Esophagus (tissue), 2 donors: ENCODE results near the gene MYOT. TPM values are rescaled to one million over a fixed set of nuclear protein-coding genes. Genes with fewer than 3 reads are reported as not detected.

Source experiments
- H3K27ac ChIP-seq, 2 donors: one replicate each; pipeline ENCODE4 v1.5.1; 2013; ENCODE audit warnings: low read depth in 2 of 2, mild to moderate bottlenecking in 2 of 2, inconsistent platforms in 1 of 2, low read length in 1 of 2, moderate library complexity in 1 of 2
- H3K27me3 ChIP-seq, 2 donors: one replicate each; pipeline ENCODE4 v1.6.1; 2013; ENCODE audit warnings: low read length in 2 of 2, control low read depth in 1 of 2, mild to moderate bottlenecking in 1 of 2; ENCODE audit not compliant: insufficient read depth in 2 of 2, control insufficient read depth in 1 of 2
- H3K36me3 ChIP-seq, 2 donors: one replicate each; pipeline ENCODE4 v1.6.1; 2013; ENCODE audit warnings: low read length in 1 of 2; ENCODE audit not compliant: control insufficient read depth in 2 of 2, insufficient read depth in 2 of 2
- H3K4me1 ChIP-seq, 2 donors: one replicate each; pipeline ENCODE4 v1.6.1; 2013; ENCODE audit warnings: low read length in 1 of 2; ENCODE audit not compliant: control insufficient read depth in 2 of 2, insufficient read depth in 2 of 2
- H3K4me3 ChIP-seq, 2 donors: one replicate each; pipeline ENCODE4 v1.5.1; 2013; ENCODE audit warnings: low read length in 2 of 2, mild to moderate bottlenecking in 2 of 2, low read depth in 1 of 2, moderate library complexity in 1 of 2
- H3K9me3 ChIP-seq, 2 donors: one replicate each; pipeline ENCODE4 v1.6.1; 2013; ENCODE audit warnings: mild to moderate bottlenecking in 2 of 2, low read depth in 1 of 2, low read length in 1 of 2, moderate library complexity in 1 of 2; ENCODE audit not compliant: control insufficient read depth in 2 of 2, insufficient read depth in 1 of 2
- WGBS, 2 donors: extraction: QIAGEN DNeasy Blood & Tissue Kit; methylation state at CpG; one replicate each; pipeline ENCODE4 v1.1.7; 2013; 5-methylcytosine and 5-hydroxymethylcytosine counted together
- polyA plus RNA-seq, 2 donors: library from polyadenylated mRNA; stranded (reverse); fragments of 200-250 nt; gene quantifications; one replicate each; pipeline ENCODE4 v1.2.3, GENCODE V29; 2013
- donor health status: healthy with polysubstance abuse.
- donor health status: Bipolar disorder and iron deficiency.

MYOT gene
- polyA plus RNA-seq, 2 donors, result 0.14 to 0.74 TPM

- Histone ChIP-seq H3K27me3 (no peaks in the 10 kb centered on the region), H3K9me3 (no peaks in the 10 kb centered on the region), H3K4me1 (peaks cover 0 to 3% of the 10 kb centered on the region in 2 donors), H3K36me3 (no peaks in the 10 kb centered on the region), H3K4me3 (no peak overlapping the region), H3K27ac (no peak overlapping the region)
- WGBS, 2 donors, result 88 to 94% methylated on average over 3 of the region's 3 CpGs
Measured at GRCh38 chr5:137891849-137892248, 24.2 kb downstream of the MYOT start.

DNA sequence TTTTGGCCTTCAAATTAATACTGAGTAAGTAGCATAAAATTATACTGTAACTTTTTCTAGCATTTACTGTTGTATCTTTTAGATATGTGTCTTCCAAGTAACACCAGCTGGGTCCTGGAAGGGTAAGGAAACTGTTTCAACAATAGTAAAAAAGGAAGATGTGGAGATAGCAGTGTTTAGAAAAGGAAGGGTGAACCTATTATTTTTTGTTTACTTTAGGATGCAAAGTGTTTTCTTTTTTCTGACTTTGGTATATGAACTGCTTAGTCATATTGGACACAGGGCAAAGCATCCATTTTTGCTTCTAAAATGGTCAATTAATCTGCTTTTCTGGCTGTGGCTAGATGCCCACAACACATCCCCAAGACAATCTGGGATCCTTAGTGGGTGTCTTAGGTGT is 26.9 kb downstream of the MYOT start:
- Histone ChIP-seq H3K4me3 (no peak overlapping the region), H3K27me3 (no peaks in the 10 kb centered on the region), H3K36me3 (no peaks in the 10 kb centered on the region), H3K27ac (no peak overlapping the region), H3K9me3 (no peaks in the 10 kb centered on the region), H3K4me1 (peaks cover 0 to under 1% of the 10 kb centered on the region in 2 donors)

DNA sequence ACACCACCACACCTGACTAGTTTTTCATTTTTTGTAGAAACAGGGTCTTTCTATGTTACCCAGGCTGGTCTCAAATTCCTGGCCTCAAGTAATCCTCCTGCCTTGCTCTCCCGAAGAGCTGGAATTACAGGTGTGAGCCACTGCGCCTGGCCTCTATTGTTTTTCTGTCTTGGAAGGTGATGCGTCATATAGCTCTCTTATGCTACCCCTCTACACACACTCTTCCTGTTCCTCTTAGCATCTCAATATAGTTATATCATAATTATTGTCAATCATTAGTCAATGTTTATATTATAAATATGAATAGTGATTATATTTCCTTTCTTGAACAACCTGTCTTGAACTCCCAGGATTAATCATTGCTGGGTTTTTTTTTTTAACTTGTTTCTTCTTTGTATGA is 28.9 kb downstream of the MYOT start:
- WGBS, 2 donors, result 83 to 84% methylated on average over 3 of the region's 3 CpGs
- Histone ChIP-seq H3K9me3 (no peaks in the 10 kb centered on the region), H3K27me3 (no peaks in the 10 kb centered on the region), H3K4me1 (no peaks in the 10 kb centered on the region), H3K36me3 (no peaks in the 10 kb centered on the region), H3K4me3 (no peak overlapping the region), H3K27ac (no peak overlapping the region)

- no peaks in the 10 kb centered on the region for H3K36me3 ChIP-seq
- 85 to 89% methylated on average over 3 of the region's 3 CpGs for WGBS, 2 donors
- H3K4me3 ChIP-seq, result no peak overlapping the region
- no peaks in the 10 kb centered on the region for H3K4me1 ChIP-seq
- no peaks in the 10 kb centered on the region for H3K27me3 ChIP-seq
- no peak overlapping the region for H3K27ac ChIP-seq
- H3K9me3 ChIP-seq, result no peaks in the 10 kb centered on the region
Measured at GRCh38 chr5:137899493-137899892, 31.8 kb downstream of the MYOT start.

DNA sequence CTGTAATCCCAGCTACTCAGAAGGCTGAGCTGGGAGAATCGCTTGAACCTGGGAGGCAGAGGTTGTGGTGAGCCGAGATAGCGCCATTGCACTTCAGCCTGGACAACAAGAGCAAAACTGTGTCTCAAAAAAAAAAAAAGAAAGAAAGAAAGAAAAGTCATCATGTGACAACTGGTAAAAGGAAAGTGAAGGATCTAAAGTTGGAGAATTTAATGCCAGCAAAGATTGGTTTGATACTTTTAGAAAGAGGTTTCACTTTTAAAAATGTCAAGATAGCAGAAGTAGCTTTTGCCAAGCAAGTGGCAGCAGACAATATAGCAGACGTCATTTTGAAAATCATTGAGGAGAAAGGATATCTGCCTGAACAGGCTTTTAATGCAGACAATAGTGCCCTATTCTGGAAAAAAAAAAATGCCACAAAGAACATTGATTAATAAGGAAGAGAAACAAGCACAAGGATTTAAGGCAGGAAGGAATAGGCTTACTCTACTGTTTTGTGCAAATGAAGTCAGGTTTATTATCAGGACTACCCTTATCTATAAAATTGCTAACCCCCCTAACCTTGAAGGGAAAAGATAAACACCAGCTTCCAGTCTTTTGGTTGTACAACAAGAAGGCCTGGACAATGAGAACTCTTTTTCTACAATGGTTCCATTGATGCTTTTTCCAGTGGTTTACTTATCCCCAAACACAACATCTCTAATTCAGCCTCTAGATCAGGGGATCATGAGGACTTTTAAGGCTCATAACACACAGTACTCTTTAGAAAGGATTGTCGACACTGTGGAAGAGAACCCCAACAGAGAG is 33.6 kb downstream of the MYOT start:
- no peaks in the 10 kb centered on the region for H3K9me3 ChIP-seq
- no peaks in the 10 kb centered on the region for H3K27me3 ChIP-seq
- no peaks in the 10 kb centered on the region for H3K36me3 ChIP-seq
- H3K27ac ChIP-seq, result no peak overlapping the region
- H3K4me3 ChIP-seq, result no peak overlapping the region
- H3K4me1 ChIP-seq, result no peaks in the 10 kb centered on the region
- WGBS, 2 donors, result 53 to 70% methylated on average over 5 of the region's 5 CpGs

GRCh38 chr5:137902408-137903133 is 34.9 kb downstream of the MYOT start:
- Histone ChIP-seq H3K27me3 (no peaks in the 10 kb centered on the region), H3K9me3 (no peaks in the 10 kb centered on the region), H3K27ac (no peak overlapping the region), H3K4me1 (no peaks in the 10 kb centered on the region), H3K4me3 (no peak overlapping the region), H3K36me3 (no peaks in the 10 kb centered on the region)
- 94 to 96% methylated on average over 1 of the region's 1 CpG for WGBS, 2 donors

GRCh38 chr5:137914758-137915157 is 47.1 kb downstream of the MYOT start:
- Histone ChIP-seq H3K27ac (no peak overlapping the region), H3K4me3 (no peak overlapping the region), H3K4me1 (no peaks in the 10 kb centered on the region), H3K27me3 (no peaks in the 10 kb centered on the region), H3K9me3 (no peaks in the 10 kb centered on the region), H3K36me3 (no peaks in the 10 kb centered on the region)
- 71 to 81% methylated on average over 2 of the region's 2 CpGs for WGBS, 2 donors

DNA sequence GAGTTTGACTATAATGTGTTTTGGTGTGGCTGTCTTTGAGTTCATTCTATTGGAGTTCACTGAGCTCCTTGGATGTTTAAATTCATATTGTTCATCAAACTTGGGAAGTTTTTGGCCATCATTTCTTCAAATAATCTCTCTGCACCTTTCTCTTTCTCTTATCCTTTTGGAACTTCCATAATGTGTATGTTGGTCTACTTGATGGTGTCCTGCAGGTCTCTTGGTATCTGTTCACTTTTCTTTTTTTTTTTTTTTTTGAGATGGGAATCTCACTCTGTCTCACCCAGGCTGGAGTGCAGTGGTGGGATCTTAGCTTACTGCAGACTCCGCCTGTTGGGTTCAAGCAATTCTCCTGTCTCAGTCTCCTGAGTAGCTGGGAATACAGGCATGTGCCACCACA is 49.3 kb downstream of the MYOT start:
- Histone ChIP-seq H3K4me3 (no peak overlapping the region), H3K27me3 (no peaks in the 10 kb centered on the region), H3K27ac (no peak overlapping the region), H3K36me3 (no peaks in the 10 kb centered on the region), H3K4me1 (no peaks in the 10 kb centered on the region), H3K9me3 (no peaks in the 10 kb centered on the region)
- 47 to 100% methylated on average over 1 of the region's 1 CpG for WGBS, 2 donors

GRCh38 chr5:137921931-137922330 is 54.3 kb downstream of the MYOT start:
- Histone ChIP-seq H3K4me1 (no peaks in the 10 kb centered on the region), H3K27me3 (no peaks in the 10 kb centered on the region), H3K36me3 (no peaks in the 10 kb centered on the region), H3K4me3 (no peak overlapping the region), H3K9me3 (no peaks in the 10 kb centered on the region), H3K27ac (no peak overlapping the region)
- WGBS, 2 donors, result 47 to 51% methylated on average over 3 of the region's 3 CpGs

- no peak overlapping the region for H3K4me3 ChIP-seq
- 52 to 53% methylated on average over 4 of the region's 4 CpGs for WGBS, 2 donors
- H3K27me3 ChIP-seq, result no peaks in the 10 kb centered on the region
- H3K9me3 ChIP-seq, result no peaks in the 10 kb centered on the region
- H3K4me1 ChIP-seq, result no peaks in the 10 kb centered on the region
- H3K27ac ChIP-seq, result no peak overlapping the region
- H3K36me3 ChIP-seq, result no peaks in the 10 kb centered on the region
Measured at GRCh38 chr5:137923856-137924255, 56.2 kb downstream of the MYOT start.
